Chondrocyte (in vitro differentiated cells): ENCODE results near the gene SCRN1. TPM values are rescaled to one million over a fixed set of nuclear protein-coding genes. Genes with fewer than 3 reads are reported as not detected.

Experiments
- DNase-seq: peaks from one replicate; pipeline ENCODE4 v3.0.0; 2021; ENCODE audit warnings: mixed read lengths, low spot score
- H3K27ac Mint-ChIP-seq: one replicate; pipeline ENCODE4 v1.8.0; 2021; ENCODE audit warnings: mild to moderate bottlenecking, moderate library complexity, mixed read lengths; ENCODE audit not compliant: unreplicated experiment
- H3K27me3 Mint-ChIP-seq: 2 replicates; pipeline ENCODE4 v1.8.0; 2021; ENCODE audit warnings: low read depth, mixed read lengths
- H3K36me3 Mint-ChIP-seq: 2 replicates; pipeline ENCODE4 v1.8.0; 2021; ENCODE audit warnings: low read depth, mixed read lengths
- H3K4me1 Mint-ChIP-seq: 2 replicates; pipeline ENCODE4 v1.8.0; 2021; ENCODE audit warnings: low read depth, mild to moderate bottlenecking, mixed read lengths
- H3K4me3 Mint-ChIP-seq: one replicate; pipeline ENCODE4 v1.8.0; 2021; ENCODE audit warnings: mild to moderate bottlenecking, moderate library complexity, mixed read lengths; ENCODE audit not compliant: unreplicated experiment
- H3K9me3 Mint-ChIP-seq: 2 replicates; pipeline ENCODE4 v1.8.0; 2021; ENCODE audit warnings: low read depth, mixed read lengths
- total RNA-seq: library from RNA; stranded (reverse); gene quantifications from 3 replicates; pipeline ENCODE4 v1.2.1, GENCODE V29; 2021
- TF ChIP-seq, protein P1 (sequence below): fragments of 200-600 bp; sonication (generic); IDR thresholded peaks from 2 replicates; pipeline ENCODE4 v1.5.0; 2021; ENCODE audit warnings: antibody characterized with exemption, mild to moderate bottlenecking, moderate library complexity

SCRN1 gene
- total RNA-seq, 1 donor from 2014 or later = 129 TPM

DNA sequence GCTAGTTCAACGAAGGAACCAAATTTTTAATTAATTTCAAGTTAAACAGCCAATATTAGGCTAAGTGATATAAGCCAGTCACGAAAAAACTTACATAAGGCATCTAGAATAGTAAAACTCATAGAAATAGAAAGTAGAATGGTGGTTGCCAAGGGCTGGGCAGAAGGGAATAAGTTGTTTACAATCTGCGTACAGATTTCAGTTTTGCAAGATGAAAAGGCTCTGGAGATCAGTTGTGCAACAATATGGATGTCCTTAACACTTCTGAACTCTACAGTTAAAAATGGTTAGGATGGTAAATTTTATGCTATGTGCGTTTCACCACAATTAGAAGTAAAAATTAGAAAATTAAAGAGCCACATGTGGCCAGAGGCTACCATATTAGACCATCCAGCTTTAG, 13.3 kb downstream of the SCRN1 start:
- H3K4me3 Mint-ChIP-seq = no peak overlapping the region
- no peaks in the 10 kb centered on the region for H3K36me3 Mint-ChIP-seq
- no peaks in the 10 kb centered on the region for H3K27me3 Mint-ChIP-seq
- H3K4me1 Mint-ChIP-seq = peaks cover 42% of the 10 kb centered on the region
- H3K27ac Mint-ChIP-seq = no peak overlapping the region
- no peaks in the 10 kb centered on the region for H3K9me3 Mint-ChIP-seq
- no peak for DNase-seq
- TF ChIP-seq, protein P1, sequence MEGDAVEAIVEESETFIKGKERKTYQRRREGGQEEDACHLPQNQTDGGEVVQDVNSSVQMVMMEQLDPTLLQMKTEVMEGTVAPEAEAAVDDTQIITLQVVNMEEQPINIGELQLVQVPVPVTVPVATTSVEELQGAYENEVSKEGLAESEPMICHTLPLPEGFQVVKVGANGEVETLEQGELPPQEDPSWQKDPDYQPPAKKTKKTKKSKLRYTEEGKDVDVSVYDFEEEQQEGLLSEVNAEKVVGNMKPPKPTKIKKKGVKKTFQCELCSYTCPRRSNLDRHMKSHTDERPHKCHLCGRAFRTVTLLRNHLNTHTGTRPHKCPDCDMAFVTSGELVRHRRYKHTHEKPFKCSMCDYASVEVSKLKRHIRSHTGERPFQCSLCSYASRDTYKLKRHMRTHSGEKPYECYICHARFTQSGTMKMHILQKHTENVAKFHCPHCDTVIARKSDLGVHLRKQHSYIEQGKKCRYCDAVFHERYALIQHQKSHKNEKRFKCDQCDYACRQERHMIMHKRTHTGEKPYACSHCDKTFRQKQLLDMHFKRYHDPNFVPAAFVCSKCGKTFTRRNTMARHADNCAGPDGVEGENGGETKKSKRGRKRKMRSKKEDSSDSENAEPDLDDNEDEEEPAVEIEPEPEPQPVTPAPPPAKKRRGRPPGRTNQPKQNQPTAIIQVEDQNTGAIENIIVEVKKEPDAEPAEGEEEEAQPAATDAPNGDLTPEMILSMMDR = no peak

DNA sequence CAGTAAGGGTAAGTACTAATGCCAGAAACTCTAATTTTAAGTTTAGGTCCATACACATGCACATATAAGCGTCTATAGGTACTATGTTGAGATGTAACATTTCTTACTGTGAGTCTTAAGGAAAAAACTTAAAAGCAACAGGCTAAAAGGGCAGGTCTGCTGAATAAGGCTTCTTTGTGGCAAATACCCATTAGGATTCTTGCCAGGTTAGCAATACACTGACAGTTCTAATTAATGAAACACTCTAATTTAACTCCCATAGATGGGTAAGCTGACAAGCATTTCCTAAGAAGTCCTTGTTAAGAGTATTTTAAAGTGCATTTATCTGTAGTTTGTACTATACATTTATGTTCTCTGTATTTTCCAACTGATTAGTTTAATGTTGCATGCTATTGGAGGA, 14.0 kb downstream of the SCRN1 start:
- no peak for DNase-seq
- Mint-ChIP-seq H3K9me3 (no peaks in the 10 kb centered on the region), H3K27ac (peak overlapping the region; percentile 18)

DNA sequence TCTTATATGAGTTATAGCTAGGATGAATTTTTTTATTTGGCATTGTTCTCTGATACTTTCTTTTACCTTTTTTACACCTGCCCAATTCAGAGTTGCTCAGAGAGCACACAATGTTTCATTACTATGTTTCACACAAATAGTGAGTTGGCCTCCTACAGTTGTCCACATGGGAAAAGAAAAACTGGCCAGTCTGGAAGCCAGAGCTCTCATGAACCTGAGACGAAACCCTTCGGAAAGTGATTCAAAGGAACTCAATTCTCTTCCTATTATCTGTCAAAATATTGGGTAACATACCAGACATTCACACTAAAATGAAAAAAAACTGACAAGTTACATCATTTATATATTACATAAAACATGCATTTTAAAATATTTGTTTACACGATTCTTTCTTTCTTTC, 15.3 kb downstream of the SCRN1 start:
- DNase-seq = no peak
- H3K4me3 Mint-ChIP-seq = no peak overlapping the region
- H3K36me3 Mint-ChIP-seq = peaks cover 1% of the 10 kb centered on the region
- H3K27me3 Mint-ChIP-seq = no peaks in the 10 kb centered on the region
- no peaks in the 10 kb centered on the region for H3K9me3 Mint-ChIP-seq
- TF ChIP-seq, protein P1 = no peak
- H3K4me1 Mint-ChIP-seq = peaks cover 56% of the 10 kb centered on the region
- H3K27ac Mint-ChIP-seq = peak overlapping the region; percentile 17

More for the DNA sequence above, 14.0 kb downstream of the SCRN1 start:
- Mint-ChIP-seq H3K4me1 (peaks cover 46% of the 10 kb centered on the region), H3K4me3 (no peak overlapping the region), H3K27me3 (no peaks in the 10 kb centered on the region), H3K36me3 (no peaks in the 10 kb centered on the region)
- TF ChIP-seq, protein P1 = no peak

DNA sequence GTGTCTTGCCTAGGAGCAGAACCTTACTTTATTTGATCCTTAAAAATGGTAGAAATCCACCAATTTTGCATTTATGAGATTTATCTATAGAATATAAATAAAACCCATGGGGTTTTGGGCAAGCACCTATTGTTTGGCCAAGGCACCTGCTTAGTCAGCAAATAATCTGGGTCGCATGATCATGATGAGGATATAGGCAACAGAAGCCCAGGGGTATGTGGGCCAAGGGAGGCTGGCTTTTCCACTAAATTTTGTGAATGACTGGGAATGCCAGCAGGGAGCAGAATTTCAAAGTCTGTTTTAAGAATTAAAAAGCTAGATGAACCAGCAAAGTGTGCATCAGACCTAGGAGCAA, 17.3 kb downstream of the SCRN1 start:
- peaks cover 69% of the 10 kb centered on the region for H3K4me1 Mint-ChIP-seq
- H3K27ac Mint-ChIP-seq = no peak overlapping the region
- no peaks in the 10 kb centered on the region for H3K27me3 Mint-ChIP-seq
- no peak for DNase-seq
- H3K9me3 Mint-ChIP-seq = no peaks in the 10 kb centered on the region
- no peak overlapping the region for H3K4me3 Mint-ChIP-seq
- peaks cover 4% of the 10 kb centered on the region for H3K36me3 Mint-ChIP-seq
- TF ChIP-seq, protein P1 = no peak

DNA sequence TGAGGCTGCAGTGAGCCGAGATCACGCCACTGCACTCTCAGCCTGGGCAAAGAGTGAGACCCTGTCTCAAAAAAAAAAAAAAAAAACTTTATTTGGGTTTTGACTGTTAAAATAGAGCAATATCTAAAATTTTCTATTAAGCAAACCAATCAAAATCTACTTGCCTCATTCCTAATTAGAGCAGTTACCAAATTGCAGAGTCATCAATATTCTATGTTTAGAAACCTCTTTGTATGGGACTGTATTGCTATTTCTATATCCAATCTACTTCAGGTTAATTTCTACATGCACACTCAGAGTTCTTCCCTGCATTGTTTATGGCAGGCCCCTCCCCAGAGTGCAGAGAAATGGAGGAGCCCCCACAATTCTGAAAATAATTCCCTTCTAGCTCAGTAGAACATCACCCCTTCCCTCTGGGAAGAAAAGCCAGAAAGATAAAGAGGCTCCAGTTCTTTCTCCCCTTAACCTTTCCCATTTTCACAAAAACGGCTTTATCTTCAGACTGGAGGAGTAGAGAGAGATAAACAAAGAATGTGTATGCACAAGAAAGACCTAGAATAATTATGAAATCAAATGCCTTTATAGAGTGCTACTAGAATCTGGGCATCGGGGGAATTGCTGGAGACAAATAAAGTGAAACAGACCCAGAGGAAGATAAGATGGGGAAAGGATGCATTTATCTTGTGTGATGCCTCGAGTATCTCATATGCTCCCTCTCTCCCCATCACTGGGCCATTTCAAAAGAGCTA, 17.9 kb downstream of the SCRN1 start:
- Mint-ChIP-seq H3K9me3 (no peaks in the 10 kb centered on the region), H3K36me3 (peaks cover 4% of the 10 kb centered on the region)

More for the DNA sequence above, 17.9 kb downstream of the SCRN1 start:
- Mint-ChIP-seq H3K27ac (no peak overlapping the region), H3K4me3 (no peak overlapping the region), H3K4me1 (peaks cover 66% of the 10 kb centered on the region), H3K27me3 (no peaks in the 10 kb centered on the region)
- TF ChIP-seq, protein P1 = no peak
- DNase-seq = no peak
